NAMALWA (cell line): Measurements from ENCODE around the gene CD19.

Experiments
- DNase-seq: peaks from one replicate; pipeline ENCODE4 v3.0.0-alpha.2; 2015; ENCODE audit warnings: low spot score

Gene CD19

GRCh38 chr16:28982418-28982817 is 50.6 kb downstream of the CD19 start:
- DNase-seq: no peak

GRCh38 chr16:28982949-28983348 is 51.2 kb downstream of the CD19 start:
- DNase-seq: no peak

GRCh38 chr16:28983644-28984043 is 51.9 kb downstream of the CD19 start:
- no peak for DNase-seq

- DNase-seq: no peak
Observed at GRCh38 chr16:28984091-28984490, 52.3 kb downstream of the CD19 start.

- peak; percentile 34 for DNase-seq
Observed at GRCh38 chr16:28984619-28985135, 52.9 kb downstream of the CD19 start, which contains the start of gene LAT. Gene LAT, plus strand, starts transcription at chr16:28985052. Its CDS starts 366 bp downstream, at chr16:28985418.

GRCh38 chr16:28985211-28986041 is 53.7 kb downstream of the CD19 start:
- DNase-seq: no peak

- no peak for DNase-seq
Observed at GRCh38 chr16:28986046-28986445, 54.3 kb downstream of the CD19 start.

GRCh38 chr16:28986492-28986891 is 54.7 kb downstream of the CD19 start:
- no peak for DNase-seq

- DNase-seq: no peak
Observed at GRCh38 chr16:28987170-28987853, 55.5 kb downstream of the CD19 start.
